Spleen (tissue), 7 donors: ENCODE measurements around the gene ATOH1.

Source experiments
- POLR2A ChIP-seq, 3 donors: fragments of 450-650 bp; IDR thresholded peaks; one replicate each; pipeline ENCODE4 v1.5.1; 2017; ENCODE audit warnings: antibody characterized with exemption in 3 of 3, mild to moderate bottlenecking in 1 of 3
- TF ChIP-seq, protein P1 (sequence below), 11 experiments: fragments of 200-600 bp in 7 of 11; fragments of 450-650 bp in 4 of 11; sonication (generic) in 4 of 11; IDR thresholded peaks in 8 of 11; conservative IDR thresholded peaks in 3 of 11; 1 replicate in 7 of 11; 2 replicates in 4 of 11; pipeline versions ENCODE4 v1.4.0 to v1.8.0; 2016 to 2021; ENCODE audit warnings: antibody characterized with exemption in 11 of 11, inconsistent platforms in 4 of 11, mild to moderate bottlenecking in 1 of 11
- donor health status: DM: no; HTN: no; CAD: no; lungs with moderate emphysema.
- donor health status: DM: no; HTN: no; CAD: no.
- donor health status: DM: no; HTN: no; CAD: no.

DNA sequence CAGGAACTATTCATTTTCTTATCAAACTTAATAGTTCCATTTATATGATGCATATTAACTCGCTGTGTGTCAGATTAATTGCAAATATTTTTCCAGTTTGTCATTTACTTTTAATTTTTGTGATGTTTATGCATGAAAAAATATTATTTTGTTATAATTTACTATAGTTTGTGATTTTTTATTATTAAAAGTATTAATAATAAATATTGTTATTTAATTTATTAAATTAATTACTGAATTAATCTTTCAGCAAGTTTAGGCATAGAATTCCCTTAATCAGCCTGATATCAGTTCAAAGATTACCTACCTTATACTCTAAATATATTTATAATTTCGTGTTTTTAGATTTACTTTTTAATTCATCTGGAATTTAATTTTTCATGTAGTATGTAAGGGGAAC lies 15.5 kb upstream of the ATOH1 start:
- TF ChIP-seq, protein P1, sequence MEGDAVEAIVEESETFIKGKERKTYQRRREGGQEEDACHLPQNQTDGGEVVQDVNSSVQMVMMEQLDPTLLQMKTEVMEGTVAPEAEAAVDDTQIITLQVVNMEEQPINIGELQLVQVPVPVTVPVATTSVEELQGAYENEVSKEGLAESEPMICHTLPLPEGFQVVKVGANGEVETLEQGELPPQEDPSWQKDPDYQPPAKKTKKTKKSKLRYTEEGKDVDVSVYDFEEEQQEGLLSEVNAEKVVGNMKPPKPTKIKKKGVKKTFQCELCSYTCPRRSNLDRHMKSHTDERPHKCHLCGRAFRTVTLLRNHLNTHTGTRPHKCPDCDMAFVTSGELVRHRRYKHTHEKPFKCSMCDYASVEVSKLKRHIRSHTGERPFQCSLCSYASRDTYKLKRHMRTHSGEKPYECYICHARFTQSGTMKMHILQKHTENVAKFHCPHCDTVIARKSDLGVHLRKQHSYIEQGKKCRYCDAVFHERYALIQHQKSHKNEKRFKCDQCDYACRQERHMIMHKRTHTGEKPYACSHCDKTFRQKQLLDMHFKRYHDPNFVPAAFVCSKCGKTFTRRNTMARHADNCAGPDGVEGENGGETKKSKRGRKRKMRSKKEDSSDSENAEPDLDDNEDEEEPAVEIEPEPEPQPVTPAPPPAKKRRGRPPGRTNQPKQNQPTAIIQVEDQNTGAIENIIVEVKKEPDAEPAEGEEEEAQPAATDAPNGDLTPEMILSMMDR (IDR thresholded peaks at IDR 0.05 in 8 of 11, conservative IDR thresholded peaks at IDR 0.05 in 3 of 11) = no peak
- TF ChIP-seq POLR2A (IDR thresholded peaks at IDR 0.05) = no peak
